ENCODE measurements around the gene GFY. TPM values are rescaled to one million over a fixed set of nuclear protein-coding genes. Genes with fewer than 3 reads are reported as not detected.

The GFY gene
- total and polyA plus RNA-seq, 10 of the 15 experiments (the other 5 are each of a cell fraction or from before 2014, with no cell fraction given): 0.05 TPM; not detected in 9

GRCh38 chr19:49443366-49444099 lies 18.3 kb downstream of the GFY start:
- Histone ChIP-seq H2AFZ (ENCODE audit: control insufficient read depth, low read depth, low read length) (peak overlapping the region; percentile 76), H3K4me2 (ENCODE audit: control insufficient read depth, insufficient read depth) (peak overlapping the region; percentile 62), H3K9ac (ENCODE audit: control insufficient read depth, insufficient read depth, low read length) (peak overlapping the region; percentile 5; the same call in 1 of the 2 replicates), H3K4me1 (ENCODE audit: control insufficient read depth, insufficient read depth, low read length) (no peaks in the 10 kb centered on the region), H3K36me3 (ENCODE audit: control insufficient read depth in 2 of 2, insufficient read depth in 2 of 2, low read length in 1 of 2) (peaks cover 0 to 4% of the 10 kb centered on the region in 2 experiments; a peak in 2 of 4 replicates), H3K27ac (ENCODE audit: control insufficient read depth, insufficient read depth) (peak overlapping the region; percentile 21; the same call in 1 of the 2 replicates), H3K9me3 (replicated peaks; ENCODE audit: control insufficient read depth, insufficient read depth, low read length) (no peaks in the 10 kb centered on the region), H3K4me3 (peak overlapping the region; percentile 81), H4K20me1 (ENCODE audit: control insufficient read depth, insufficient read depth) (no peaks in the 10 kb centered on the region), H3K27me3 (replicated peaks in 1 of 2; ENCODE audit: control insufficient read depth in 2 of 2, insufficient read depth in 2 of 2, low read length in 1 of 2) (peaks cover 9 to 20% of the 10 kb centered on the region in 2 experiments), H3K79me2 (ENCODE audit: control insufficient read depth, insufficient read depth, low read length) (no peaks in the 10 kb centered on the region; the same call in 1 of the 2 replicates)
- WGBS (ENCODE audit: insufficient coverage, insufficient replicate concordance, low lambda C conversion rate, missing lambda C conversion rate): 1% methylated on average over 47 of the region's 47 CpGs
- intact Hi-C loops (cut with micrococcal nuclease; ENCODE audit: unreplicated experiment) (loop anchor here (1.0 kb wide), 7 partner anchors 27 to 217 kb away; partner anchors contain the start of gene FLT3LG), in situ Hi-C loops (cut with MboI) (no loop called here)
- ChIA-PET RAD21 (ENCODE audit: unreplicated experiment) (interaction anchor here (1.0 to 1.8 kb wide), 7 partner anchors 8 to 136 kb away, joined by 3 to 15 read pairs (median 4); partner anchors contain the start of gene PIH1D1), POLR2A (interaction anchor here (1.0 to 1.5 kb wide), 3 partner anchors 8 to 52 kb away, joined by 3 to 5 read pairs (median 4); partner anchors contain the start of gene PIH1D1), SMC1A (ENCODE audit: uncharacterized antibody, unreplicated experiment) (interaction anchor here (0.6 to 3.0 kb wide), 5 partner anchors 27 to 218 kb away, joined by 3 to 14 read pairs (median 4); no protein-coding TSS in a partner anchor), CTCF (interaction anchor here (0.6 to 4.9 kb wide), 13 partner anchors 8 to 204 kb away, joined by 3 to 47 read pairs (median 4); partner anchors contain the start of genes ALDH16A1 and PIH1D1)
- FAIRE-seq (peak; percentile 98), ATAC-seq (peak; percentile 92), DNase-seq (ENCODE audit: low read depth, low spot score) (peak; percentile 80)
- no TSS peak for BruUV-seq (replicated peaks)
- TF ChIP-seq NR2F1 (conservative IDR thresholded peaks at IDR 0.05) (peak; percentile 70), PML (IDR thresholded peaks at IDR 0.05; ENCODE audit: low read length) (no peak), RAD51 (IDR thresholded peaks at IDR 0.05) (no peak), HSF1 (IDR thresholded peaks at IDR 0.05; ENCODE audit: low read depth, low read length) (no peak), HDGF (IDR thresholded peaks at IDR 0.05) (no peak), ZBTB11 (CRISPR knock-in tag; IDR thresholded peaks at IDR 0.05) (no peak), RAD21 (IDR thresholded peaks at IDR 0.05; ENCODE audit: insufficient read depth, low read depth, low read length) (peak; percentile 78), RB1 (IDR thresholded peaks at IDR 0.05; ENCODE audit: borderline replicate concordance) (peak; percentile 61; the same call in 1 of the 2 replicates), CHD2 (IDR thresholded peaks at IDR 0.05; ENCODE audit: borderline replicate concordance, low read depth, low read length) (peak; percentile 76; the same call in 1 of the 2 replicates), RBBP5 (conservative IDR thresholded peaks at IDR 0.05) (no peak), SUPT20H (IDR thresholded peaks at IDR 0.05; ENCODE audit: borderline replicate concordance, control insufficient read depth, low read depth, low read length) (no peak), MYB (IDR thresholded peaks at IDR 0.05; ENCODE audit: borderline replicate concordance, low read depth, low read length) (no peak), IRF5 (IDR thresholded peaks at IDR 0.05; ENCODE audit: borderline replicate concordance) (peak; percentile 46; the same call in 1 of the 2 replicates), MYC (IDR thresholded peaks at IDR 0.05; ENCODE audit: insufficient read depth, insufficient read length, insufficient replicate concordance, low read length, severe bottlenecking) (peak; percentile 16), ZNF384 (IDR thresholded peaks at IDR 0.05; ENCODE audit: borderline replicate concordance, low read depth, low read length) (no peak)

Data from GM12878 (cell line).